HL-60 (cell line): ENCODE data around the gene PCNX3.
A peak's percentile ranks its signal among the peaks of the same experiment; 100 is the strongest.

Experiments
- DNase-seq, 2 experiments: peaks; one replicate each; pipeline ENCODE4 v3.0.0-alpha.2; 2010 to 2020; ENCODE audit warnings: low read depth in 1 of 2, low spot score in 1 of 2
- H3K27ac ChIP-seq: fragments of 250-450 bp; sonication (Bioruptor Pico); replicated peaks from 2 replicates; pipeline ENCODE4 v1.5.1; 2020; ENCODE audit warnings: mild to moderate bottlenecking, moderate library complexity
- H3K27me3 ChIP-seq: fragments of 250-450 bp; sonication (Bioruptor Pico); 2 replicates; pipeline ENCODE4 v1.5.1; 2021; ENCODE audit warnings: mild to moderate bottlenecking, moderate library complexity; ENCODE audit not compliant: insufficient read depth, poor library complexity, severe bottlenecking
- H3K4me3 ChIP-seq: replicated peaks from 2 replicates; pipeline ENCODE4 v1.5.1; 2011; ENCODE audit warnings: mild to moderate bottlenecking, control low read depth, low read length; ENCODE audit not compliant: insufficient read depth
- GABPA ChIP-seq: IDR thresholded peaks from 2 replicates; pipeline ENCODE4 v1.6.1; 2012; ENCODE audit warnings: low read depth
- POLR2AphosphoS5 ChIP-seq: IDR thresholded peaks from 2 replicates; pipeline ENCODE4 v1.6.1; 2012; ENCODE audit warnings: low read depth
- REST ChIP-seq: IDR thresholded peaks from 2 replicates; pipeline ENCODE4 v1.6.1; 2012; ENCODE audit warnings: low read depth; ENCODE audit not compliant: insufficient replicate concordance
- SPI1 ChIP-seq: IDR thresholded peaks from 2 replicates; pipeline ENCODE4 v1.6.1; 2012; ENCODE audit warnings: low read depth, mild to moderate bottlenecking, borderline replicate concordance
- TF ChIP-seq, protein P1 (sequence below): IDR thresholded peaks from one replicate; pipeline ENCODE4 v1.5.1; 2011; ENCODE audit warnings: low read length, control low read depth, inconsistent platforms; ENCODE audit not compliant: insufficient read depth

PCNX3 gene

GRCh38 chr11:65634905-65635731 lies 19.5 kb downstream of the PCNX3 start:
- no peaks in the 10 kb centered on the region for H3K27me3 ChIP-seq
- H3K27ac ChIP-seq: no peak overlapping the region
- H3K4me3 ChIP-seq: no peak overlapping the region
- no peak for DNase-seq
- TF ChIP-seq SPI1: no peak
- no peak for TF ChIP-seq GABPA
- TF ChIP-seq REST: no peak
- TF ChIP-seq, protein P1, sequence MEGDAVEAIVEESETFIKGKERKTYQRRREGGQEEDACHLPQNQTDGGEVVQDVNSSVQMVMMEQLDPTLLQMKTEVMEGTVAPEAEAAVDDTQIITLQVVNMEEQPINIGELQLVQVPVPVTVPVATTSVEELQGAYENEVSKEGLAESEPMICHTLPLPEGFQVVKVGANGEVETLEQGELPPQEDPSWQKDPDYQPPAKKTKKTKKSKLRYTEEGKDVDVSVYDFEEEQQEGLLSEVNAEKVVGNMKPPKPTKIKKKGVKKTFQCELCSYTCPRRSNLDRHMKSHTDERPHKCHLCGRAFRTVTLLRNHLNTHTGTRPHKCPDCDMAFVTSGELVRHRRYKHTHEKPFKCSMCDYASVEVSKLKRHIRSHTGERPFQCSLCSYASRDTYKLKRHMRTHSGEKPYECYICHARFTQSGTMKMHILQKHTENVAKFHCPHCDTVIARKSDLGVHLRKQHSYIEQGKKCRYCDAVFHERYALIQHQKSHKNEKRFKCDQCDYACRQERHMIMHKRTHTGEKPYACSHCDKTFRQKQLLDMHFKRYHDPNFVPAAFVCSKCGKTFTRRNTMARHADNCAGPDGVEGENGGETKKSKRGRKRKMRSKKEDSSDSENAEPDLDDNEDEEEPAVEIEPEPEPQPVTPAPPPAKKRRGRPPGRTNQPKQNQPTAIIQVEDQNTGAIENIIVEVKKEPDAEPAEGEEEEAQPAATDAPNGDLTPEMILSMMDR: no peak
- no peak for TF ChIP-seq POLR2AphosphoS5

DNA sequence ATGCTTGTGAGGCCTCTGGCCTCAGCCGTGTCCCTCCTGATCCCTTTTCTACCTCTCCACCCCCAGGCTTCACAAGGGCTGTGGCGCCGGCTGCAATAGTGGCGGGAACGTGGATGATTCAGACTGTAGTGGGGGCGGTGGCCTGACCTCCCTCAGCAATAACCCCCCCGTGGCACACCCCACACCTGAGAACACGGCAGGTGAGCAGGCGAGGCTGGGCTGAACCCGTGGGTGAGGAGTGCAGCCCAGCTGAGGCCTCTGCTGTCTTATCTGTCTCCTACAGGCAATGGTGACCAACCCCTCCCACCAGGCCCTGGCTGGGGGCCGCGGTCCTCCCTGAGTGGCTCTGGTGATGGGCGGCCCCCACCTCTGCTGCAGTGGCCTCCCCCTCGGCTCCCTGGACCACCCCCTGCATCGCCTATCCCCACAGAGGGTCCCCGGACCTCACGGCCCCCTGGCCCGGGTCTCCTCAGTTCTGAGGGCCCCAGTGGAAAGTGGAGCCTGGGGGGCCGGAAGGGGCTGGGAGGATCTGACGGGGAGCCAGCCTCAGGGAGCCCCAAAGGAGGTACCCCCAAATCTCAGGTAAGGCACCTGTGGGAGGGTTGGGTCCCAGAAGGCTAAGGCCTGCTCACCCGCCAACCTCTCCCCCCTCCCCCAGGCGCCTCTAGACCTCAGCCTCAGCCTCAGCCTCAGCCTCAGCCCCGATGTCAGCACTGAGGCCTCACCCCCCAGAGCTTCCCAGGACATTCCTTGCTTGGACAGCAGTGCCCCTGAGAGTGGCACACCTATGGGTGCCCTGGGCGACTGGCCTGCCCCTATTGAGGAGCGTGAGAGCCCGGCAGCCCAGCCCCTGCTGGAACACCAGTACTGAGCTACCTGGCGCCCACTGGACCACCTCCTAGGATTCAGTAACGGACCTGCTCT lies 20.8 kb downstream of the PCNX3 start:
- Histone ChIP-seq H3K27ac (no peak overlapping the region), H3K4me3 (no peak overlapping the region), H3K27me3 (no peaks in the 10 kb centered on the region)
- no peak for DNase-seq
- no peak for TF ChIP-seq POLR2AphosphoS5
- TF ChIP-seq GABPA: no peak
- TF ChIP-seq REST: no peak
- TF ChIP-seq SPI1: no peak
- TF ChIP-seq, protein P1: no peak

DNA sequence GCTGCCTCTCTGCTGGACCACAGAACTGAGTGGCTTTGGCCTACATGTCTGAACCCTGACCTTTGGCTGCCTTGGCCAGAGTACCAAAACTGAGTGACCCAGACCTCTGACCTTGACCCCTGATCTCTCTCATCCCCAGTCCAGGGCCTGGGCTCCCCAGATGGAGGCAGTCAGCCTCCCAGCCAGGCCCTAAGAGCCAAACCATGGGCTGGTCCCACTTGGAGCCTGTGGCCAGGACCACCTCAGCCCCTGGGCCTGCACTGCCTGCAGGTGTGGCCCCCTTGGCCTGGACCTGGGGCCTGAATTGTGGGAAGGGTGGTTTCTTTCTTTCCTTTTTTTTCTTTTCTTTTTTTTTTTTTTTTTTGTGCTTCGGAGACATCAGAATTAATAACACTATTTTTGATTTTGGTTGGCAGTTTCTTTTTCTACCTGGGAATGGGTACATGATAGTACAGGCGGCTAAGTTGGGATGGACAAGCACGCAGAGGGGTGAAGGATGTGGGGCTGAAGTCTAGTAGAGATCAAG lies 21.5 kb downstream of the PCNX3 start:
- Histone ChIP-seq H3K27ac (peak overlapping the region; percentile 35; the same call in 1 of the 2 replicates), H3K4me3 (no peak overlapping the region), H3K27me3 (no peaks in the 10 kb centered on the region)
- TF ChIP-seq, protein P1: no peak
- TF ChIP-seq SPI1: no peak
- no peak for DNase-seq
